Epithelial cell of proximal tubule (primary cell): ENCODE measurements around the gene CCND2. TPM values are rescaled to one million over a fixed set of nuclear protein-coding genes. Genes with fewer than 3 reads are reported as not detected.

Experiments used
- DNase-seq: peaks from one replicate; pipeline ENCODE4 v3.0.0-alpha.2; 2011; ENCODE audit warnings: low read depth
- H3K4me3 ChIP-seq: 2 replicates; pipeline ENCODE4 v1.5.1; 2011; ENCODE audit warnings: low read depth, mild to moderate bottlenecking, low read length
- CTCF ChIP-seq: conservative IDR thresholded peaks from 2 replicates; pipeline ENCODE4 v1.5.1; 2012; ENCODE audit warnings: low read depth, mild to moderate bottlenecking, low read length
- total RNA-seq: library from RNA; depleted of rRNA; stranded (reverse); fragments of >200 nt; gene quantifications from 2 replicates; pipeline ENCODE4 v1.2.3, GENCODE V29; 2015

The CCND2 gene
- total RNA-seq, 1 donor from 2014 or later, result 14.8 TPM

- TF ChIP-seq CTCF, result no peak
- H3K4me3 ChIP-seq, result no peak overlapping the region
- DNase-seq, result no peak
Measured at GRCh38 chr12:4256043-4256826, 17.3 kb upstream of the CCND2 start.

- no peak for DNase-seq
- no peak overlapping the region for H3K4me3 ChIP-seq
- TF ChIP-seq CTCF, result no peak
Measured at GRCh38 chr12:4257442-4257841, 16.1 kb upstream of the CCND2 start.

DNA sequence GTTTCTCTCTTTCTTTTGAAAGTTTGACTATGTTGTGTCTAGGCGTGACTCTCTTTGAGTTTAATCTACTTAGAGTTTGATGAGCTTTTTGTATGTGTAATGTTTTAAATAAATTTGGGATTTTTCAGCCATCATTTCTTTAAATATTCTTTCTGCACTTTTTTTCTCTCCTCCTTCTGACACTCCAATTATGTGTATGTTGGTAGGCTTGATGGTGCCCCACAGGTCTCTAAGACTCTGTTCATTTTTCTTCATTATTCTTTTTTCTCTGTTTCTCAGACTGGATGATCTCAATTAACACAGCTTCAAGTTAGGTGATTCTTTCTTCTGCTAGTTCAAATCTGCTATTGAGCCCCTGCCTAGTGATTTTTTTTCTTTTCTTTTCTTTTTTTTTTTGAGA, 14.5 kb upstream of the CCND2 start:
- no peak for DNase-seq
- no peak for TF ChIP-seq CTCF
- no peak overlapping the region for H3K4me3 ChIP-seq

DNA sequence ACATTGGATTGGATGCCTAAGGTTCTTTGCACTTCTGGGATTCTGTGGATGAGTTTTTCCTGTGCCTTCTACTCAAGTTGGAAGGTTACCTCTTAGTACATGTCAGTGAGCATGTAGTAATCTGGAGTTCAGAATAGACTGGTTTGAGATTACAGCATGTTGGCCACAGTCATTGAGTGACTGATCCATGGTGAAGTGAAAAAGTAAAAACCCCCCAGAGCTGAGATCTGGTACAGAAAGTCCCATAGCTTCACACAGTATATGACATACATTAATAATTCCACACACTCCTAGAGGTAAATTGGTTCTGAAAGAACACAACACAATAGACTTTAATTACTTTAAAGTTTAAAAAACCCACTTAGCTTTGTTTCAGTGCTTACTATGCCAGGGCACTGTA, 11.9 kb upstream of the CCND2 start:
- H3K4me3 ChIP-seq, result no peak overlapping the region
- DNase-seq, result no peak

GRCh38 chr12:4265280-4265679, 8.3 kb upstream of the CCND2 start:
- DNase-seq, result no peak
- H3K4me3 ChIP-seq, result no peak overlapping the region
- no peak for TF ChIP-seq CTCF

More for the DNA sequence above, 11.9 kb upstream of the CCND2 start:
- TF ChIP-seq CTCF, result no peak

DNA sequence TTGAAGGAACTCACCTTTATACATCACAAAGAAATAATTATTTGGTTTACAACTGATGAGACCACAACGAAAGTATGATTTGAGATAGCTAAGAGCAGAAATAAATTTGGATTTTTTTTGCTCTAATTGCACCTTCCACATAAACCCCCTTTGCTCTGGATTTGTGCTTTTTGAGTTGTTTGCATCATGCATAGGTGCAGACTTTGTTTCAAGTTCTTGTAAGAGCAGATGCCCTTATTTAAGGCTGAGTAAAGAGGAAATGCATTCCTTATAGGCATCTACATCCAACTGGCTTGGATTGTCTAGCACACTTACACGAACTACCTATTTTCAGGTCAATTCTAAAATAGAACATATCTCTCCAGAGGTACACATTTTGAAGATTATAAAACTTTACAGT, 6.6 kb upstream of the CCND2 start:
- H3K4me3 ChIP-seq, result no peak overlapping the region
- no peak for TF ChIP-seq CTCF
- DNase-seq, result no peak
